HG02642 (cell line): Measurements from ENCODE around the gene RTL1.

ENCODE experiments used
- ATAC-seq: cut with Tn5 transposase; IDR thresholded peaks from one replicate; pipeline ENCODE4 v1.9.1; 2021; ENCODE audit warnings: mild to moderate bottlenecking; ENCODE audit not compliant: unreplicated experiment, poor library complexity

RTL1 gene

DNA sequence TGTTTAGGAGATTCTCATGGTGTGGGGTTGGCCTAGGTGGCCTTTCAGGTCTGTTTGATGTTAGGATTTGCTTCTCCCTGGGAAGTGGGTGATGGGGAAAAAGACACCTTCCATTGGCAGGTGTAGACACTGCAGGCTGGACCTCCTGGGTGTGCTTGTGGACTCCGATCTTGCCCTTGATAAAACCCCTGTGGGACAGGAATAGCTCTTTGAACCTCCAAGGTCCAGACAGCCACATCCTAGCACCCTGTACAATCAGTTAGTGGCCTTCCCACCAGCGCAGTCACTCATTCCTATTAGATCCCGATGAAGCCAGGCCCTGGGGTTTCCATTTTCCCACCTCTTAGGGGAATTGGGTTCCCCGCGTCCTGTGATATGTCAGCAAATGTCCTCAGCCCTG, 49.1 kb downstream of the RTL1 start:
- ATAC-seq = no peak

DNA sequence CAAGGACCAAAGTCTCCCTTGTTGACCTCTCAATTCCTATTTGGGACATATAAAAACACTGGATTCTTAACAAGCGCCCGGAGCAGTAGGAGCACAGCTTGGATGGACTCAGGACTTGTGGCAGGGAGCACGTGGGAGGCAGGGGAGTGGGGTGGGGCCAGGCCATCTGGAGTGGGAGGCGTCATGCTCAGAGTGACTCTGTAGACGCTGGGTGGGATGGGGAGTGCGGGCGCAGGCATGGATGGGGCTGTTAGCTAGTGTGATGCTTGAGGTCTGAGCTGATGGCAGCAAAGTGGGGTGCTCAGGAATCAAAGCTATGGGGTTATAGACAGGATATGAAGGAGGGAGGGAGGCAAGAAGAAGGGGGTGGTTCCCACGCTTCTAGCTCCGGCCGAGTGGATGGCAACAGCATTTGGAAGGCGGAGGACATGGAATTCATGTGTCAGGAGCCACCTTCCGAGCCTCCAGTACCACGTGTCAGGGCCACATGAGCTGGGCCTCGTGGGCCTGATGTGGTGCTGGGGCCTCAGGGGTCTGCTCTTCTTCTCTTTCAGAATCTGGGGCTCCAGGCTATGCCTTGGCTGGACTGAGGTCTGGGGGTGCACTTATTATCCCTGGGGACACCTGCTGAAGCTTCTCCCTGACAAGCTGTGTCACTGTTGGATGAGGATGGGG, 51.4 kb downstream of the RTL1 start:
- no peak for ATAC-seq

DNA sequence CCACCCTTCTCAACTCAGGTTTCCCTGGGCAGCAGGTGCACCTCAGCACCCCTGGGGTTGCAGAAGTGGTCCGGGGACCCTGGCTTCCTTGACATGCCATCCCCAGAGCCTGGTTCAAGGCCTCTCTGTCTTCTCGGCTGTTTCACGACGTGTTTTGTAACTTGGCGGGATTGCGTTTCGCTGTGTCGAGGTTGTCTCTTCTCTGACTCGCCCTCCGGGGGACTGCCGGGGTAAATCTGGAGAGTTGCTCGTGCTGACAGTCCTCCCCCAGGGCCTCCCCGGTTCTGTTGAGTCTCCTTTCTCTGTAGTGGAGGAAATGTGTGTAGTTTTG, 52.0 kb downstream of the RTL1 start:
- ATAC-seq = no peak

DNA sequence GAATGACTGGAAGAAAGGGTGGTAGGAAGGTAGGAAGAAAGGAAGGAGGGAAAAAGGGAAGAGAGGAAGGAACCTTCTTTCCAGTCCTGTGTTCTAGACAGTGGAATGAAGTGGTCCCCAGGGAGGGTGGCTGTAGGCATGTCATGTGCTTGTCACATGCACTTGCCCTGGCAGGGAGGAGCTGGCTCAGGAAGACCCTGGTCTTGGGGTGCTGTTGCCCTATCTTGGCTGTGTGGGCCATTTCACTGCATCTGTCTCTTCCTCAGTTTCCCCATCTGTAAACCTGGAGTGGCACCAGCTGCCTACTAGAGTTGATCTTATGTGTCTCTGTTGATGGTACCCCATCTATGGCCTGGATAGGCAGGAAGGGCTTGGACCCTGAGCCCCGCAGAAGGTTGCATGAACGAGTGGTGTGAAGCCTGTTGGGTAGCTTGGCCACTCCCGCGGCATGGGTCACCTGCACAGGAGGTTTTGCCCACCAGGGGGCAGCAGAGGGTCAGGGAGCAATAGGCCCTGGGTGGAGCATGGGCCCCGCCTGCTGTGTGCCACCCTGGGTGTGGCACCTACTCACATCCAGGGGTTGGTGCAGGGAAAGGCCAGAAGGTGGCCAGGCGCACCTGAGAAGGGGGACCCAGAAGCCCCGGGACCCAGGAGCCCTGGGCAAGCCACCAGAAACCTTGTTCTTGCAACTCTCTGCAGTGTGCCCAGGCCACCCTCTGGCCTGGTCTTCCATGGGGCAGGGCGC, 52.5 kb downstream of the RTL1 start:
- peak; percentile 75 for ATAC-seq

DNA sequence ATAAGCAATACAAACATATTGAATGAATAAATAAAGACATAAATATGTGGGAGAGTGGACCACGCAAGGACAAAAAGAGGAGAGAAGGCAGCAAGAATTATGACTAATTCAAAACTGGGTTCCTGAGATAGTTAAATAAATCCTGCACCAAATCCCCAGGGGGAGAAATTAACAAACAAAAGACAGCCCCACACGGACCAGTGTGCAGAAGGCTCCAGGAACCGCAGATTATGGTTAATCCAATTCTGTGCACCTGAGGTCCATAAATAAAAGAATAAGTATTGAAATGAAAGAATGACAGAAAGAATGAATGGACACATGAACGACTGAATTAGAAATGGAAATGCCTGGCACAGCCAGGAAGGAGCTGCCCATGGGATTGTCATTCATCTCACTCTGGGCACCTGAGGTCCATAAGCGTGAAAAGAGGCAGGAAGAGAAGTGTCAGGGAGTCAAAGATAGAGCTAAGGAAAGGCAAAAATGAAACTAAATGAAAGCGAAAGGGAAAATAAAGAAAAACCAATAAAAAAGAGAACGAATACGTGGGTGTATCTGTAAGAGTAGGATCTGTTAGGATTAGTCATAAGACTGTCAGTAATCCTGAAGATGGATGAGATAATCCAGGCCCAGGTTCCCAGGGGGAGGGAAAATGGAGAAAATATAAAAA, 54.3 kb downstream of the RTL1 start:
- no peak for ATAC-seq

DNA sequence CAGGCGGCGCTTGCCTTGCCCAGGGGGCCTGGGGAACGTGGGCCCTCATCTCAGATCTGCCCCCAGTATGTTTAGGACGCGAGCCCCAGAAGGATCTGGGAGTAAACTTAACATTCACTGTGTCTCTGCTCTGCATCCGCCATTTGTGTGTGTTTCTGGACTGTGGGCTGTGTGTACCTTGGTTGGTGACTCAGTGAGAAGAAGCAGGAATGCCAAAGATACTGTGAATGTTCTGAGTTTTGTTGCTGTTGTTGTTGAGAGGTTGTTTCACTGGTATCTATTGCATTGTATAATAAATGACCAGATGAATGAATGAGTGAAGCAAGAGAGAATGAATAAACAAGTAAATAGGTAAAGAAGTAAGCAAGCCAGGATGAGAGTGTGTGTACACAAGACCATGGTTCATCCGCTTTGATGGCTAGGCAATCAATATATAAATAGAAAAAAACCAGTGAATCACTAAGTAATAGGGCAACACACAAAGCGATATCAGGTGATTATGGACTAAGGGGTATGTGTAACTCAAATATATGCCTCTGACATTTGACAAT, 57.1 kb downstream of the RTL1 start:
- ATAC-seq = no peak

DNA sequence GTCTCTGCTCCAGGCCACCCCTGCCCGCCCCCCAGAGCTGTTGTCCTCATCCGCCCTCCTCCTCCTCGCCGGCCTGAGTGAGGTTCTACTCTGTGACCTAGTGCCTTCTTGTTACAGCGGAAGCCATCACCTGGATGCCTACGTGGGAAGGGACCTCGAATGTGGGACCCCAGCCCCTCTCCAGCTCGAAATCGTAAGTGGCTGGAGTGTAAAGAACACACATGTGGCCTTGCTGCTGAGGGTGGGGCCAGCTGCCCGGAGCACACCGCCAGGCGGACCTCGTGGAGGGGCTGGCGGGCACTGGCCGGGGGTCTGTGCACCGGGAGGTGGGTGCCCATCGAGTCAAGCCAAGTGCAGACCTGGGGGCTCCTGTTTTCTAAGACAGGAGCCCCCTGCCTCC, 58.2 kb downstream of the RTL1 start:
- no peak for ATAC-seq

DNA sequence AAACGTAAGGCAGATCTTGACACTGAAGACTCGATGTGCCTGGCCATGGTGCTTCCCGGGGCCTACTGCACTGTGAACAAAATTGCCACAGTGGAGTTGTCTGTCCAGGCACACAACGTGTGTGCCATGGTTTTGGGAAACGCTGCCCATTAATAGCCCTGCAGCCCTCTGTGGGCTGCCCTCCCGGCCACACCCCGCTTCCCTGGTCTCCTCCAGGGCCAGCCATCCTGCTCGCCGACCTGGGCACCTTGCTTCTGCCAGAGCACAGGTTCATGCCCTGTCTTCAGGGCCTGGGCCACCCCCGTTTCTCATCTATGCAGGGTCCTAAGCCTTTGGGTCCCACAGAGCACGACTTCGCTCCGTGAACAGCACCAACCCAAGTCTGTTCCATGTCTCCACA, 58.7 kb downstream of the RTL1 start:
- no peak for ATAC-seq

DNA sequence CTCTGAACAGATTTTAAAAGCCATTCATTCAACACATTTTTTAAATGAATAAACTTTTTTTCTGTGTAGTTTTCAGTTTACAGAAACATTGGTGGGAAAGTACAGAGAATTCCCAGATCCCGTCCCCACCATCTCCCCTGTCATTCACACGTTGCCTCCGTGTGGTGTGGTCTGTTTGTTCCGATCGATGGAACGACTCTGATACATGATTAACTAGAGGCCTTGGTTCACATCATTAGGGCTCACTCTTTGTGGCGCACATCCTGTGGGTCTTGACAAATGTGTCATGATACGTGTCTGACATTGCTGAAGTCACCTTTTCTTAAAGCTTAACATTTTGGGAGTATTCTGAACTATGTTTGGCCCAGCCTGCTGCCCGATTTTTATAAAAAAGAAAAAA, 59.1 kb downstream of the RTL1 start:
- no peak for ATAC-seq

DNA sequence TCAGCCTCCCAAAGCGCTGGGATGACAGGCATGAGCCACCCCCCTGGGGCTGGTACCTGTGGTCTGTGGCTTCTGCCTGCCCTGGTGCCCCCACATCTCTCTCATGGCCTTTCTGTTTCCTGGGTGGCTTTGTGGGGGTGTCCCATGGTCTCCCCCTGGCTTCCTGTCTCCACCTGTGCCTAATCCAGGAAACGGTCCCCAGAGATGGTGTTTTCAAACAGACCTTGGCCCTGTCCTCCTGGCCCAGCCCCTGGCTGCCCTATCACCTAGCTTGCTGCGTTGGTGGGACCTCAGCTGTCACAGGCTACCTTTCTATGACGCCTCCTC, 59.5 kb downstream of the RTL1 start:
- no peak for ATAC-seq

DNA sequence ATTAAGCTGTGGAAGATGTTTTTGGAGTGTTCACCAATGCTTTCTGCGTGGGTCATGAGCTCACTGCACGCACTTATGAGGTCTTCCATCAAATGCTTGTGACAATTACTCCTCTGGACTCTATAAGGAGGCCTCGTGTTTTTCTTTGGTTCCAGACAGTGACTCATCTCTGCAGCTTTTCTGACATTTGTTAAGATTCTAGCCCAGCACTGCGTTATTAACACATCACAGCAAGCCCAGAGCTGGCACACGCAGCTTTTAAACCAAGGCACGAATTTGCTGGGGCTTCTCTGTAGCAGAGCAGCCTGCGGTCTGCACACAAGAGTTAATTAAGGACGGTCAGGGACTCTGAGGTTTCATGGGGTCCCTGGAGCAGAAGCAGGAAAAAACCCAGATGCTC, 60.7 kb downstream of the RTL1 start:
- no peak for ATAC-seq

DNA sequence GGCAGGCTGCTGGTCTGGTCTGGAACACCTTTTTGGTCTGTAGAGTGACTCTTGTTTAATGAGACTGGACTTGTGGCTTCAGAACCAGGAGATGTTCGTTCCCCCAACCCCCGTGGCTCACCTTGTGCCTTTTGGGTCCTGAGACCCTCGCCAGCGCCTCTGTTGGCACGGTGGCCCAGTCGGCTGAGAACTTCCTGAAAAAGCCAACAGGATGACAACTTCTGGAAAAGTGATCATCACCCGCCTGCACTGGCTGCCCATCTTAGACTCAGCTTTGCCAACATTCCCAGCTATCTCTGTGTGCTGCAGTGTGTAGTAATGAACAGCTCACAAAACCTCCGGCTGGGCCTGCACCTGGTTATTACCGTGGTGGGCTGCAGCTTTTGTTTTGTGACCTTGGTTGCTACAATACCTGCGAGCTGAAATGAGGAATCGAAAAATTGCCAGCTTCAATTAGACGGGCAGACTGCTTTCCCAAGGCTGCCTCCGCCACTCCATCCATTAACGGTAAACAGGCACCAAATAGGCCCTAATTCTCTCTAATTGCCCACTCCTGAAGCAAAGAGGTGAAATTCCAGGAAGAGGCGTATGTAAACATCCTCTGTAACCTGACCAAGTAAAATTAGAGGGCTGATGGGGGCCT, 61.6 kb downstream of the RTL1 start:
- ATAC-seq = no peak

DNA sequence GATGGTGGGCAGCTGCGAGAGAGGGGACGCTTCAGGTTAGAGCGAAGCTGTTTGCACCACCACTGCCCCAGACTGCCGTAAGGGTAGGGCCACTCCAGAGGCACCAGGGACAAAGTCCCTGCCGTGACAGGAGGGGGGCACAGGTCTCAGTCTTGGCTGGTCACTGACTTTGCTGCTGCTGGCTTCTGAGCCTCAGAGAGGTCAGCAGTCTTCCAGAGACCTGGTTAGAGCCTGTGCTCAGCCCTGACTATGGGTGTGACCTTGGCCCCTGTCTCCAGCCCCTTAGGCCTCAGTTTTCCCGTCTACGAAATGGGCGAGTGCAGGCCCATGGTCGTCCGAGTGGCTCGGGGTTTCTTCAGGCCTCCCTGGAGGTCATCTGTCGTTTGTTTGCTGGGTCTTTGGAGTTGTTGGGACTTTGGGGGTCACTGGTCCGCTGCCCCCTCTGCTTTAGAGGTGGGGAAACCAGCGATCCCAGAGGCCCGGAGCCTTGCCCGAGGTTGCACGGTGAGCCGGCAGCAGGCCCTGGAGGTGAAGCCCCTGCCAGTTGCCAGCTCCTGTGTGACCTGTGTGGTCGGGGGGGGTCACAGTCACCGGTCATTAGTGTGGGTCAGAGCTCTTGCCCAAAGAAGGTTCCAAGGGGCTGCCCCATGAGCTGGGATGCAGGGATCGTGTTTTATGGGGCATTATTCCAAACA, 62.3 kb downstream of the RTL1 start:
- no peak for ATAC-seq

DNA sequence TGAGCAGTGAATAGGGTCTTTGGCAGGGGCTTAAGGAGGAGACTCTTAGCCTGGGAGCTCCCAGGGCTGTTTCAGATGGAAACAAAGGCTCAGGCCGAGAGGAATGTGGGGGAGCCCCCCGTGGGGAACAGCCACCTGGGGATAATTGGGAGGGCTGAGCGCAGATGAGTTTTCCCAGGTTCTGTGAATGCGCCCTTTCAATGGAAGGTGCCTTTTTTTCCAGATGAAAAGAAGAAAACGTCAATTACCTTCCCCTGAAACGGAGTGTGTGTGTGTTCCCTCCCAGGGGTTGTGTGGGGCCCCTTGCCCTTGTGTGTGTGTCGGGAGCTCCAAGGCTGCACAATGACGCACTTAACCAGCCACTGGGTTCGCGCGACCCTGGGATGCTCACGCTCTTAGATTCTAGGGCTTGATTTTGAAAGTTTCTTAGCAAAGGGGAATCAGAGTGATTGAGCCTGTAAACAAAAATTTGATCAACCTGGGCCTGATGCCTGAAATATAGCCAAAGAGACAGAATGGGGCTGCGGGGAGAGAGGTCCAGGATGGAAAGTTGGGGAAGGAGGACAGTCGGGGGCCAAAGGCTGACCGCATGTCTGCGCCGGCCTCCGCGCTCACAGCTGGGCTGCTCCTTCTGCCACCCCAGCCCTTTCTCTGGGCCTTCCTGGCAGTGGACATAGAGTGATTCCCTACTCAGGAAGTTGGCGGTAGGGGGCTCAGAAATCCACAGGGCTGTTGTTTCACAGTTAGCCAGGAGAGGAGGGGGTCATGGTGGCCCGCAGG, 63.0 kb downstream of the RTL1 start:
- no peak for ATAC-seq

DNA sequence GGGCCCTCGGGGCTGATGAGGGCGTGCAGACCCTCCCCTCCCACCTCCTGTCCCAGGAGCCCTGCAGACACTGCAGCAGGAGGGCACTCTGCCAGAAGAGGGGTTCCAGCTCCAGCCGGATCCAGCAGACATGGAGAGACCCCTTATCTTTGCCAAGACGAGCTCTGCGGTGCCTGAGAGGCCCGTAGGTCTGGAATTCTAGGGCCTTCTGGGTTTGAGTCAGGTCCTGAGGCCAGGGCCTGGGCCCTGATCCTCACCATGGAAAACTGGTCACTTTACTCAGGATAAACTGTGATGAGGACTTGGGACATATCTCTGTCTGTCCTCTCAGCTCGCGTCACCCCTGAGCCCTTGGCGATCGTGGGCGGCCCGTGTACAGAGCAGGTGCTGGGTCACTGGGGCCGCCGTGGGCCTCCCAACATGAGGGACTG, 63.8 kb downstream of the RTL1 start:
- no peak for ATAC-seq

DNA sequence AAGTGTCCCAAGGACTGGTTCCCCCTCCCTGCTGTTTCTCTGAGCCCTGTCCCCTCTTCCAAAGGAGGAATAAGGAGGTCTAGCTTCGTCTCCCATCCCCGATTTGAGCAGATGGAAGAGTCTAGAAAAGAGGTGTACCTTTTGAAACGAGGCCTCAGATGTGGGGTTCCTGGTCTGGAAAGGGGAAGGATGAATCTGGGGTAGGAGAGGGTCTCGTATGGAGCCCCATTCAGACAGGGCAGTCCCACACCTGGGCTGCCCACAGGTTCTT, 64.3 kb downstream of the RTL1 start:
- ATAC-seq = no peak

DNA sequence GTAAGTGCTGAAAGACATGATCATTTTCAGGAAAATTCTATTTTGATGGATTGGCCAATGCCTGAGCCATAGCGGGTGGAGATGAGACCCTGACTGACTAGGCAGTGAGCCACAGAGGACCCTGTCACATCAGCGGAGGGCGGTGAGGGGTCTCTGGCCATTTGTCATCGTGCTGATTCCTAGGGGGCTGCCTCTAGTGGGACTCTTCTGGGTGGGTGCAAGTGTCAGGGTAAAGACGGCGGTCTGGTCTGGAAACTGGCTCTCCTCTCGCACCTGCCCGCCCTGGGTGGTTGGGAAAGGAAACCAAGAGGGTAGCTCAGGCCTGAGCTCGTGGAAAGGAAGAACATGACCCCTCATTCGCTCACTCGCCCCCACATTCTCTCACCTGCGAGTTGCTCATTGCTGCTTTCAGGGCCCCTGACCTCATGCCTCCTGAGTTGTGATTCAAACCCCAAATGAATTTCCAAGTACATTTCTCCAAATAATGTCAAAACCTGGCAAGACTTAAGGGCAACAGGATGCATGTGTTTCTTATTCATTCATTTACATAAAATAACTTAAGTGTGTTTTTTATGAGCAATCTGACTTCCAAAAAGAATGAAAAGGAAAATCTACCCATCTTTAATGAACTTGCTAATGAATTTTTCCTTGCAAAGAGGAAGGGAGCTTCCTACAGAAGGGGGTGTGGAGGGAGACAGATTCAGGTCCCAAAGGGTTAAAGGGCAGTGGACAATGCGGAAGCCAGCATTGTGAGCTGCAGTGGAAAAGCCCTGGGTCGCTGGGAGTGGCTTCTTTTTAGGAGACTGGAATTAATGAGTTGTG, 64.8 kb downstream of the RTL1 start:
- ATAC-seq = no peak

DNA sequence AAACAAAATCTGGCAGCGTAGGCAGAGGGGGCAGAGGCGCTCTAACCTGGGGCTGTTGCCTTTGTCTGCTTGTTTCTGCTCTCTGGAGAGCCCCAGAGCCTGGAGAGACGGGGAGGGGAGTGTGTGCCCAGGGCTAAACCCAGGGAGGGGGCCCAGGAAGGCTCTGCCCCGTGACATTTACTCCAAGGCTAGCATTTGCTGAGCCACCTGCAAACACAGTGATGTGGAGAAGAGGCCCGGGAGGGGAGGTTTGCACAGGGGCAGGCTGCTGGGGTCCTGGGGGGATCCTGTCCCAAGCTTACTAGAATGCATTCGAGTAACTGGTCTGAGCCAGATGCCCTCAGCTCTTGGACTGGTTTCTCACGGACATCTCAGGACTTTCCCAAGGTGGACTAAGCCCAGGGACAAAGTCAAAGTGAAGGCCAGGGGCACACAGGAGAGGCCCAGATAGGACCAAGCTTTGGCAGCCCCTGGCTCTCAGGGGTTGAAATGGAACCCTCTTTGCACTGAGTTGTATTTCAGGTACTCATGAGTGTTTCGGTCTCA, 65.6 kb downstream of the RTL1 start:
- ATAC-seq = no peak
